H9 (cell line): ENCODE data around the gene GFRA1. TPM values are rescaled to one million over a fixed set of nuclear protein-coding genes. Genes with fewer than 3 reads are reported as not detected.

Experiments
- DNase-seq: peaks from one replicate; pipeline ENCODE4 v3.0.0-alpha.2; 2017
- H2AFZ ChIP-seq: one replicate; pipeline ENCODE4 v1.6.1; 2013; ENCODE audit warnings: mild to moderate bottlenecking, low read length, control low read depth, moderate library complexity
- H2AK5ac ChIP-seq: 2 replicates; pipeline ENCODE4 v1.6.1; 2013; ENCODE audit warnings: low read length, control low read depth, mixed read lengths; ENCODE audit not compliant: insufficient read length
- H2BK120ac ChIP-seq: one replicate; pipeline ENCODE4 v1.6.1; 2013; ENCODE audit warnings: low read depth, mild to moderate bottlenecking, low read length, control low read depth, inconsistent platforms; ENCODE audit not compliant: poor library complexity, severe bottlenecking
- H2BK12ac ChIP-seq: 2 replicates; pipeline ENCODE4 v1.6.1; 2013; ENCODE audit warnings: low read length, control low read depth, mixed read lengths, low read depth; ENCODE audit not compliant: insufficient read length
- H2BK15ac ChIP-seq: 2 replicates; pipeline ENCODE4 v1.6.1; 2013; ENCODE audit warnings: low read depth, low read length, control low read depth
- H2BK20ac ChIP-seq: one replicate; pipeline ENCODE4 v1.6.1; 2013; ENCODE audit warnings: low read depth, mild to moderate bottlenecking, low read length, control low read depth, inconsistent platforms; ENCODE audit not compliant: poor library complexity, severe bottlenecking
- H2BK5ac ChIP-seq: 2 replicates; pipeline ENCODE4 v1.6.1; 2013; ENCODE audit warnings: low read length, control low read depth, mixed read lengths; ENCODE audit not compliant: insufficient read length
- H3K14ac ChIP-seq: 2 replicates; pipeline ENCODE4 v1.6.1; 2013; ENCODE audit warnings: low read length, control low read depth; ENCODE audit not compliant: insufficient read depth
- H3K18ac ChIP-seq: 2 replicates; pipeline ENCODE4 v1.6.1; 2013; ENCODE audit warnings: low read depth, mild to moderate bottlenecking, mixed read lengths, low read length, control low read depth; ENCODE audit not compliant: insufficient read length
- H3K23ac ChIP-seq: 2 replicates; pipeline ENCODE4 v1.6.1; 2013; ENCODE audit warnings: low read length, control low read depth, mixed read lengths, low read depth; ENCODE audit not compliant: insufficient read length
- H3K23me2 ChIP-seq: 2 replicates; pipeline ENCODE4 v1.6.1; 2013; ENCODE audit warnings: low read depth, mild to moderate bottlenecking, mixed read lengths, low read length, control low read depth; ENCODE audit not compliant: insufficient read length, poor library complexity, severe bottlenecking
- H3K27ac ChIP-seq: 2 replicates; pipeline ENCODE4 v1.5.1; 2013; ENCODE audit warnings: low read length, control low read depth, mixed read lengths, low read depth; ENCODE audit not compliant: insufficient read length
- H3K27me3 ChIP-seq: 2 replicates; pipeline ENCODE4 v1.6.1; 2013; ENCODE audit warnings: low read length, control low read depth, inconsistent platforms; ENCODE audit not compliant: insufficient read depth
- H3K4ac ChIP-seq: 2 replicates; pipeline ENCODE4 v1.6.1; 2013; ENCODE audit warnings: low read depth, mild to moderate bottlenecking, control low read depth, inconsistent platforms, low read length, moderate library complexity
- H3K4me1 ChIP-seq: 2 replicates; pipeline ENCODE4 v1.6.1; 2013; ENCODE audit warnings: low read length, control low read depth, inconsistent platforms; ENCODE audit not compliant: insufficient read depth
- H3K4me2 ChIP-seq: 2 replicates; pipeline ENCODE4 v1.6.1; 2013; ENCODE audit warnings: low read length, control low read depth, mixed read lengths; ENCODE audit not compliant: insufficient read length, insufficient read depth
- H3K56ac ChIP-seq: 2 replicates; pipeline ENCODE4 v1.6.1; 2013; ENCODE audit warnings: low read depth, mild to moderate bottlenecking, mixed read lengths, low read length, control low read depth; ENCODE audit not compliant: insufficient read length
- H3K79me1 ChIP-seq: 2 replicates; pipeline ENCODE4 v1.6.1; 2013; ENCODE audit warnings: low read depth, mild to moderate bottlenecking, moderate library complexity, low read length, control low read depth, inconsistent platforms; ENCODE audit not compliant: insufficient read depth, poor library complexity, severe bottlenecking
- H3K79me2 ChIP-seq: 2 replicates; pipeline ENCODE4 v1.6.1; 2013; ENCODE audit warnings: low read length, control low read depth, inconsistent platforms; ENCODE audit not compliant: insufficient read depth
- H3K9ac ChIP-seq: 2 replicates; pipeline ENCODE4 v1.6.1; 2013; ENCODE audit warnings: low read length, control low read depth, mixed read lengths; ENCODE audit not compliant: insufficient read length; ENCODE audit errors: extremely low read depth
- H3K9me3 ChIP-seq: one replicate; pipeline ENCODE4 v1.6.1; 2013; ENCODE audit warnings: low read depth, low read length, inconsistent platforms; ENCODE audit not compliant: control insufficient read depth
- H3T11ph ChIP-seq: one replicate; pipeline ENCODE4 v1.6.1; 2013; ENCODE audit warnings: mild to moderate bottlenecking, low read length, control low read depth, inconsistent platforms
- H4K20me1 ChIP-seq: one replicate; pipeline ENCODE4 v1.6.1; 2013; ENCODE audit not compliant: control insufficient read depth, insufficient read length, insufficient read depth
- H4K5ac ChIP-seq: 2 replicates; pipeline ENCODE4 v1.6.1; 2013; ENCODE audit warnings: low read depth, mild to moderate bottlenecking, mixed read lengths, low read length, control low read depth; ENCODE audit not compliant: insufficient read length
- H4K8ac ChIP-seq: replicated peaks from 2 replicates; pipeline ENCODE4 v1.6.1; 2013; ENCODE audit warnings: low read length, control low read depth, mixed read lengths, low read depth; ENCODE audit not compliant: insufficient read length
- H4K91ac ChIP-seq: 2 replicates; pipeline ENCODE4 v1.6.1; 2013; ENCODE audit warnings: low read depth, mild to moderate bottlenecking, moderate library complexity, mixed read lengths, low read length, control low read depth; ENCODE audit not compliant: insufficient read length
- H3K27ac Mint-ChIP-seq, 3 experiments: 2 replicates in 2 of 3; 3 replicates in 1 of 3; pipeline ENCODE4 v1.8.0; 2020 to 2021; ENCODE audit warnings: mixed read lengths in 3 of 3, mild to moderate bottlenecking in 1 of 3, moderate library complexity in 1 of 3
- H3K27me3 Mint-ChIP-seq: 2 replicates; pipeline ENCODE4 v1.8.0; 2021; ENCODE audit warnings: low read depth, mild to moderate bottlenecking, moderate library complexity, mixed read lengths
- H3K36me3 Mint-ChIP-seq, 3 experiments: 2 replicates in 2 of 3; 3 replicates in 1 of 3; pipeline ENCODE4 v1.8.0; 2020 to 2021; ENCODE audit warnings: low read depth in 3 of 3, mixed read lengths in 3 of 3; ENCODE audit not compliant: insufficient read depth in 1 of 3
- H3K4me1 Mint-ChIP-seq, 2 experiments: 2 replicates each; pipeline ENCODE4 v1.8.0; 2020; ENCODE audit warnings: mixed read lengths in 2 of 2
- H3K4me3 Mint-ChIP-seq, 2 experiments: 2 replicates in 1 of 2; 3 replicates in 1 of 2; pipeline ENCODE4 v1.8.0; 2020 to 2021; ENCODE audit warnings: mild to moderate bottlenecking in 2 of 2, mixed read lengths in 2 of 2, moderate library complexity in 1 of 2
- H3K9me3 Mint-ChIP-seq, 2 experiments: 2 replicates in 1 of 2; 3 replicates in 1 of 2; pipeline ENCODE4 v1.8.0; 2020; ENCODE audit warnings: mild to moderate bottlenecking in 2 of 2, mixed read lengths in 2 of 2, moderate library complexity in 1 of 2
- CTCF ChIP-seq: fragments of 200-600 bp; sonication (generic); conservative IDR thresholded peaks from 3 replicates; pipeline ENCODE4 v1.8.0; 2021; ENCODE audit warnings: antibody characterized with exemption, mild to moderate bottlenecking
- WGBS: extraction: QIAGEN DNeasy Blood & Tissue Kit; methylation state at CpG from one replicate; pipeline ENCODE4 v1.1.7; 2013; ENCODE audit warnings: missing lambda C conversion rate, low lambda C conversion rate, mixed read lengths; ENCODE audit not compliant: insufficient read length; ENCODE audit errors: extremely low coverage; 5-methylcytosine and 5-hydroxymethylcytosine counted together
- total RNA-seq: library from RNA; stranded (reverse); gene quantifications from 2 replicates; pipeline ENCODE4 v1.2.1, GENCODE V29; 2021

GFRA1 gene
- total RNA-seq, 1 experiment from 2014 or later, result 0.24 TPM

- no peak overlapping the region for H2AFZ ChIP-seq
- no peaks in the 10 kb centered on the region for H3K9me3 Mint-ChIP-seq
Measured at GRCh38 chr10:116076621-116077020, 196.4 kb downstream of the GFRA1 start.

More at GRCh38 chr10:116076621-116077020, 196.4 kb downstream of the GFRA1 start:
- H3T11ph ChIP-seq, result no peak overlapping the region
- H2BK12ac ChIP-seq, result no peak overlapping the region
- no peaks in the 10 kb centered on the region for H3K9me3 ChIP-seq
- H3K4me1 ChIP-seq, result no peaks in the 10 kb centered on the region
- H2BK20ac ChIP-seq, result no peak overlapping the region
- H3K9ac ChIP-seq, result no peak overlapping the region
- no peak overlapping the region for H2BK120ac ChIP-seq
- H3K27me3 ChIP-seq, result no peaks in the 10 kb centered on the region
- H2AK5ac ChIP-seq, result no peak overlapping the region
- no peak overlapping the region for H3K4me3 Mint-ChIP-seq
- H3K23me2 ChIP-seq, result no peaks in the 10 kb centered on the region
- H3K27ac ChIP-seq, result no peak overlapping the region
- no peaks in the 10 kb centered on the region for H3K27me3 Mint-ChIP-seq
- no peak for TF ChIP-seq CTCF
- no peak overlapping the region for H3K18ac ChIP-seq
- no peaks in the 10 kb centered on the region for H3K79me2 ChIP-seq
- no peak overlapping the region for H3K4ac ChIP-seq
- no peak overlapping the region for H3K27ac Mint-ChIP-seq
- H4K91ac ChIP-seq, result no peak overlapping the region
- no peak overlapping the region for H3K23ac ChIP-seq
- no peaks in the 10 kb centered on the region for H3K79me1 ChIP-seq
- no CpG with 5 or more reads among the region's 3 CpGs for WGBS
- no peak overlapping the region for H3K4me2 ChIP-seq
- no peak overlapping the region for H2BK5ac ChIP-seq
- no peak overlapping the region for H4K5ac ChIP-seq
- H3K56ac ChIP-seq, result no peak overlapping the region
- no peak overlapping the region for H3K14ac ChIP-seq
- H2BK15ac ChIP-seq, result no peak overlapping the region
- no peaks in the 10 kb centered on the region for H3K36me3 Mint-ChIP-seq
- H4K20me1 ChIP-seq, result no peaks in the 10 kb centered on the region
- no peak for DNase-seq
- no peak overlapping the region for H4K8ac ChIP-seq
- H3K4me1 Mint-ChIP-seq, result peaks cover 10 to 19% of the 10 kb centered on the region in 2 experiments
